ENCODE data around the gene CALHM4.

The CALHM4 gene

DNA sequence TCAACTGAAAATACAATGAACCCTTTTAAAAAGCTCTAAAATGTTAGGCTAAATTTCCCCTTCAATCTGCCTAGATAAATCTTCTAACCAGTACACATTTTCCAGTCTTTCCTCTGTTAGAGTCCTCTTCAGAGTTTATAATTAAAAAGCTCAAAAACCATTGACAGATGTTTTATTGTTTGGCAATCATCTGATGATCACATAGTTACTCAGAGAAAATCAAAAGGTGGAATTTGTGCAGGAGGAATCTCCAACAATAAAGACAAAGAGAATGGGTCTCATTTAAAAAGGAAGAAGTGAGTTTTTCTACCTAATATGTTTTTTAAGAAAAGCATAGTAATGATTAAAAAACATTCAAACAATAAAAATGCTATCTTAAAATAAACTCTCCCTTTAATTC lies 11.1 kb upstream of the CALHM4 start:
- no peak for DNase-seq

- DNase-seq, result peak; percentile 96
Observed at GRCh38 chr6:116543149-116543548, 10.4 kb upstream of the CALHM4 start.

DNA sequence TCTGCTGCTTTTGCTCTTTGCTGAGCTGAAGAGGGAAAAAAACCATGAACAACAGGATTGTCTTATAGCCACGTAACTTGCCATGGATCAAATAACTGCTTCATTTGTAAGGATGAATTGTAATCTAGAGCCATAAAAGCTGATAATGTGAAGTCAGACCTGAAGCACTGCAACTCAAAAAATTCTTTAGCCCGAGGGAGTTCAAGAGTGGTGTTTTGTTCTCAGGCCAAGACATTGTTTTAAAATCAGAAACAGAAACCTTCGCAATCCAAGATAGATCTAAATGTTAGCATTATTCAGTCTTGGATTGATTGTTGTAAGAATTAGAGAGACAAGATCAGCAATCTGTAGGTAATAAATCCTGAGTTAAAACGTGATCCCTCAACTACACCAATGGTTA lies 7.9 kb upstream of the CALHM4 start, which contains the start of gene TRAPPC3L:
TSS of gene TRAPPC3L (minus strand) at position 34 of the 400 bp plus-strand sequence. CDS start 170 bp downstream, outside the sequence.
- DNase-seq, result no peak

DNA sequence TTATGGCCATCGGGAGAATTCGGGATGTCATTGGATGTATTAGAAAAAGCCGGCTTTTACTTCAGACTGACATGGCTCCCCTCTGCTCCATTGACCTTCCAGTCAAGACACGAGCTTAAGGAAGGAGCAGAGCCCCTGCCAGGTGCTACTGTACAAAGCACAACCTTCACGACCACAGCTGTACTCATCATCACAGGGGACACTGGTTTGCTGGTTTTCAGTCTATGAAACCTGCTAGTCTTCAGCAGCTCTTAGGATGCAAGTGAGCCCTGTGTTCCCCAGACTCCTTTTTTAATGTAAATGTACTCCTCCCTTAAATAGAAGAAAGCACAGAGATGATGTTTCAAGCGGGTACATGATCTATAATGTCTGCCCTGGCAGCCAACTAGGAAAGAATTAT lies 6.2 kb upstream of the CALHM4 start:
- DNase-seq, result no peak

GRCh38 chr6:116550796-116551195 lies 2.8 kb upstream of the CALHM4 start:
- no peak for DNase-seq

GRCh38 chr6:116556065-116556464 lies 2.5 kb downstream of the CALHM4 start:
- DNase-seq, result no peak

GRCh38 chr6:116556814-116557415 lies 3.4 kb downstream of the CALHM4 start:
- no peak for DNase-seq

DNA sequence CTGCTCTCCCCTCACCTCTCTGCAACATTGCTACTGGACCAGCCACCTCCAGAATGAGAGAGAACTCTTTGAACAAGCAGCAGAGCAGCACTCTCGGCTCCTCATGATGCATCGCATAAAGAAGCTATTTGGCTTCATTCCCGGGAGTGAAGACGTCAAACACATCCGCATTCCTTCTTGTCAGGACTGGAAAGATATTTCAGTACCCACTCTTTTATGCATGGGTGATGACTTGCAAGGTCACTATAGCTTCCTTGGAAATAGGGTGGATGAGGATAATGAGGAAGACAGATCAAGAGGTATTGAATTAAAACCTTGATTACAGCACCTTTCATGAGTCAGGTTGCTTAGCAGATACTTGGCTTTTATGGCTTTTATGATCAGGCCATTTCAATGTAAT lies 4.3 kb downstream of the CALHM4 start:
- DNase-seq, result peak; percentile 99

GRCh38 chr6:116560130-116560529 lies 6.6 kb downstream of the CALHM4 start:
- DNase-seq, result no peak

DNA sequence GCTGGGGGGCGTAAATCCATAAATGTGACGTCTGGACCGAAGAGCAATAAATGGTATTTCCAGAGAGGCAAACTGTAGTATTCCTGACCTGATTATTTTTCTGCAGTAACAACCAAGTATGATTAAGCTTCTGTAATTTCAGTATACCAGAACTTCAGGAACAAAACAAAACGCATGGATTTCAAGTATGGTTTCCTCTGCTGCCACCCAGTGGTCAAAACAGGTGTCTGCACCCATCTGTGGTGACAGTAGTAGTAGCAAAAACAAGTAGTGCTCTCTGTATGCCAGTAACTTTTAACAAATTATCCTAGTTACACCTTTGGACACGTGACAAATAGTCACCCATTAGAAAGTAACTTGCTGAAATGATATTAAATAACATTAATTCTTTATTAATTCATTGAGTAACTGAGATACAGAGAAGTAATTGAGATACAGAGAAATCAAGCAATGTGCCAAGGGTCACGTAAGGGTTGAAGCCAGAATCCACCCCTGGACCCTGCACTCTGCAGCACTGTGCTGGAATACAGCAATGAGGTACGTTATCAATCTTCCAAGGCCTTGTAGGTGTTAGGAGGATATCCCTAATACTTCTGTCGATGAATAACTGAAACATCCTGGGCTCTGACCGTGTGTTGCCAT lies 7.9 kb downstream of the CALHM4 start:
- DNase-seq, result peak; percentile 100

GRCh38 chr6:116562019-116562403 lies 8.5 kb downstream of the CALHM4 start:
- no peak for DNase-seq

- DNase-seq, result no peak
Observed at GRCh38 chr6:116562614-116563013, 9.1 kb downstream of the CALHM4 start.

DNA sequence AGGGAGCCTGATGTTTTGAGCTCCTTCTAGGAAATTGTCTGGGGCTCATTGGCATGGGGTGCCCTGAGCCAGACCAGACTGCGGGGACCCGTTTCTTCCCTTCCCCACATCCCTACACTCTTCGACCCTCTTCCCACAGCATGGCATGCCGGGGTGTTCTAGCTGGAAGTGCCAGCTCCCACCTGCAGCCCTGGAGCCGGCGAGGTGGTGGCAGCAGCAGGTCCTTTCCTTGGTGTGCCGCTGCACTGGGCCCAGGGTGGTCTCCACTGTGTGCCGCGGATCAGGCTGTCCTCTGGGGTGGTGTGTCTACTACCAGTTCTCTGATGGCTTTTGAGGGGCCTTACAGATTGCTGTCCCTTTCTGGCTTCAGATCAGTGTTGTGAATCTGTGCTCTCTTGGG lies 10.3 kb downstream of the CALHM4 start:
- DNase-seq, result no peak

DNA sequence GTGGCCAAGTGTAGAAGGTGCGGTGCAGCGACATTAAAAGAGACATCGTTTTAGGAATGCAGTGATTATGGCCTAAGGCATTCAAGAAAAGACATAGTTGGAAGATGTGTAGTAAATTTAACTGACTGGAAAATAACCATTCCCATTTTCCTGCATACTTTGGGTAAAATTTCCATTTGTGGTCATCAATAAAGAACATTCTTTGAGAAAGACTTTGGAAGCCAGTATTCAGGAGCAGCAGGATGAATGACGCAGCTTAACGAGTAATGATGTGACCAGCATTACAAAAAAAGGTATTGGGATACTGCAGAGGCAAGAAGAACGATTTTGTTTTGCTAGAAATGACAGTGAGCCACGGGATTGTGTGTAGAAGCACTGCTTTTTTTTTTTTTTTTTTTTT lies 10.8 kb downstream of the CALHM4 start:
- no peak for DNase-seq

- DNase-seq, result no peak
Observed at GRCh38 chr6:116564921-116565872, 11.6 kb downstream of the CALHM4 start.

DNA sequence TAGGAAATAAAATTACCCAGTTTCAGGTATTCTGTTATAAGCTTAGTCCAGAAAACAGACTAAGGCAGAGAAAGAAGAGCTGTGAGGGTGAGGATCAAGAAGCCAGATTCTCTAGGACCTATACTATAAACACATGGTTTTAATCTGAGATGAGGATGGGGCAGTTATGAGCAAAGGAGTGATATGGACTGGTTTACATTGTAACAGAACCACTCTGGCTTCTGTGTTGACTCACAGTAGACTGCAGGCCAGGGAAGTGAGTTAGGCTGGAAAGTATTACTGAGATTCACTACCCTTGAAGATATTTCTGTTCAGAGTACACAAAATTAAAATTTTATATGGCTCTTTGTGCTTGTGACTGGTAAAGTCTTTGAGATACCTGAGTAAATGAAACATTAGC lies 14.6 kb downstream of the CALHM4 start:
- no peak for DNase-seq

- no peak for DNase-seq
Observed at GRCh38 chr6:116568821-116569755, 15.5 kb downstream of the CALHM4 start.

GRCh38 chr6:116570856-116571682 lies 17.5 kb downstream of the CALHM4 start, which contains the start of gene RWDD1:
RWDD1 (plus strand) TSS chr6:116571504; CDS start chr6:116571583, 79 bp downstream.
- peak; percentile 100 for DNase-seq

- no peak for DNase-seq
Observed at GRCh38 chr6:116571683-116572000, 18.1 kb downstream of the CALHM4 start.

GRCh38 chr6:116572162-116572561 lies 18.6 kb downstream of the CALHM4 start:
- DNase-seq, result peak; percentile 98

DNA sequence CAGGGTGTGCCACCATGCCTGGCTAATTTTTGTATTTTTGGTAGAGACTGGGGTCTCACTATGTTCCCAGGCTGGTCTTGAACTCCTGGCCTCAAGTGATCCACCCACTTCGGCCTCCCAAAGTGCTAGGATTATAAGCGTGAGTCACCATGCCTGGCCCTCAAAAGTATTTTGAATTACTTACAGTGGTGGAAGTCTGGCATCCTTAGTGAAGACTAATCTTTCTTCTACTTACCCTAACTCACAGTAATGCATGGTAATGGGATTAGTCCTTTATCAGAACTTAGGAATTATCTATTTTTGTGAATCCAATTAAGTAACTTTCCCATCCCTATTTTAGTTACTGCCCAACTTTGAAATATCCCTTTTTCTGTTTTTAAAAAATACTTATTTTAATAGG lies 21.7 kb downstream of the CALHM4 start:
- no peak for DNase-seq

- DNase-seq, result no peak
Observed at GRCh38 chr6:116577486-116577885, 23.9 kb downstream of the CALHM4 start.
